ENCODE measurements around the gene NAA15.
"Not testable (repeated sequence)": the region's sequence is repeated elsewhere in the genome, so short reads cannot be mapped to it uniquely, and the experiment has no call there.

- TF ChIP-seq, protein P1, sequence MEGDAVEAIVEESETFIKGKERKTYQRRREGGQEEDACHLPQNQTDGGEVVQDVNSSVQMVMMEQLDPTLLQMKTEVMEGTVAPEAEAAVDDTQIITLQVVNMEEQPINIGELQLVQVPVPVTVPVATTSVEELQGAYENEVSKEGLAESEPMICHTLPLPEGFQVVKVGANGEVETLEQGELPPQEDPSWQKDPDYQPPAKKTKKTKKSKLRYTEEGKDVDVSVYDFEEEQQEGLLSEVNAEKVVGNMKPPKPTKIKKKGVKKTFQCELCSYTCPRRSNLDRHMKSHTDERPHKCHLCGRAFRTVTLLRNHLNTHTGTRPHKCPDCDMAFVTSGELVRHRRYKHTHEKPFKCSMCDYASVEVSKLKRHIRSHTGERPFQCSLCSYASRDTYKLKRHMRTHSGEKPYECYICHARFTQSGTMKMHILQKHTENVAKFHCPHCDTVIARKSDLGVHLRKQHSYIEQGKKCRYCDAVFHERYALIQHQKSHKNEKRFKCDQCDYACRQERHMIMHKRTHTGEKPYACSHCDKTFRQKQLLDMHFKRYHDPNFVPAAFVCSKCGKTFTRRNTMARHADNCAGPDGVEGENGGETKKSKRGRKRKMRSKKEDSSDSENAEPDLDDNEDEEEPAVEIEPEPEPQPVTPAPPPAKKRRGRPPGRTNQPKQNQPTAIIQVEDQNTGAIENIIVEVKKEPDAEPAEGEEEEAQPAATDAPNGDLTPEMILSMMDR (IDR thresholded peaks at IDR 0.05; ENCODE audit: extremely low read depth in 1 of 2, insufficient read depth in 1 of 2, low read depth in 1 of 2, low read length in 2 of 2) = not testable (repeated sequence)
- TF ChIP-seq POLR2A (IDR thresholded peaks at IDR 0.05; ENCODE audit: low read depth, low read length); POLR2AphosphoS5 (IDR thresholded peaks at IDR 0.05; ENCODE audit: insufficient read depth, low read depth, low read length): not testable (repeated sequence)
Measured at GRCh38 chr4:139414671-139415210, 113.4 kb downstream of the NAA15 start.

Measured in endothelial cell of umbilical vein (primary cell).